HG02588 (cell line): ENCODE results near the gene SPOP.
"Not testable (repeated sequence)": the region's sequence is repeated elsewhere in the genome, so short reads cannot be mapped to it uniquely, and the experiment has no call there.

ENCODE experiments used
- ATAC-seq: cut with Tn5 transposase; IDR thresholded peaks from one replicate; pipeline ENCODE4 v1.9.1; 2021; ENCODE audit warnings: mild to moderate bottlenecking, moderate library complexity; ENCODE audit not compliant: unreplicated experiment

Gene SPOP

GRCh38 chr17:49574945-49575678 is 102.8 kb downstream of the SPOP start:
- ATAC-seq = no peak

- no peak for ATAC-seq
Measured at GRCh38 chr17:49574323-49574781, 103.5 kb downstream of the SPOP start.

GRCh38 chr17:49573510-49574322 is 104.2 kb downstream of the SPOP start:
- ATAC-seq = no peak

- ATAC-seq = no peak
Measured at GRCh38 chr17:49572806-49573420, 105.0 kb downstream of the SPOP start.

- no peak for ATAC-seq
Measured at GRCh38 chr17:49572226-49572625, 105.7 kb downstream of the SPOP start.

- no peak for ATAC-seq
Measured at GRCh38 chr17:49571764-49572163, 106.1 kb downstream of the SPOP start.

- ATAC-seq = no peak
Measured at GRCh38 chr17:49571283-49571682, 106.6 kb downstream of the SPOP start.

- ATAC-seq = no peak
Measured at GRCh38 chr17:49570540-49571242, 107.2 kb downstream of the SPOP start.

GRCh38 chr17:49568695-49569047 is 109.2 kb downstream of the SPOP start:
- ATAC-seq = not testable (repeated sequence)

GRCh38 chr17:49567871-49568694 is 109.8 kb downstream of the SPOP start:
- peak; percentile 39 for ATAC-seq

- ATAC-seq = no peak
Measured at GRCh38 chr17:49567104-49567521, 110.8 kb downstream of the SPOP start.

GRCh38 chr17:49566668-49567071 is 111.2 kb downstream of the SPOP start:
- ATAC-seq = no peak

- ATAC-seq = no peak
Measured at GRCh38 chr17:49565948-49566491, 111.9 kb downstream of the SPOP start.

- no peak for ATAC-seq
Measured at GRCh38 chr17:49564638-49565037, 113.3 kb downstream of the SPOP start.

- no peak for ATAC-seq
Measured at GRCh38 chr17:49557312-49558024, 120.4 kb downstream of the SPOP start.

GRCh38 chr17:49556223-49556943 is 121.5 kb downstream of the SPOP start:
- no peak for ATAC-seq

- ATAC-seq = no peak
Measured at GRCh38 chr17:49555495-49556222, 122.2 kb downstream of the SPOP start.
